OCI-LY1 (cell line): ENCODE measurements around the gene SNX18.

Experiments used
- H2AFZ ChIP-seq: fragments of 200-600 bp; sonication (generic), shearing (Covaris generic); 2 replicates; pipeline ENCODE4 v1.6.0; 2014; ENCODE audit warnings: antibody characterized with exemption, mild to moderate bottlenecking, low read length
- H3F3A ChIP-seq: fragments of 200-600 bp; sonication (generic), shearing (Covaris generic); 2 replicates; pipeline ENCODE4 v1.6.0; 2014; ENCODE audit warnings: mild to moderate bottlenecking, antibody characterized with exemption, low read length, moderate library complexity; ENCODE audit not compliant: insufficient read depth
- H3K27ac ChIP-seq: fragments of 200-600 bp; sonication (generic); 2 replicates; pipeline ENCODE4 v1.5.1; 2014; ENCODE audit warnings: low read length, mixed run types, mild to moderate bottlenecking, low read depth; ENCODE audit not compliant: poor library complexity, severe bottlenecking
- H3K27me3 ChIP-seq: fragments of 200-600 bp; sonication (generic); 2 replicates; pipeline ENCODE4 v1.6.0; 2014; ENCODE audit warnings: antibody characterized with exemption, mild to moderate bottlenecking, low read length, moderate library complexity; ENCODE audit not compliant: insufficient read depth
- H3K36me3 ChIP-seq: fragments of 200-600 bp; sonication (generic); 2 replicates; pipeline ENCODE4 v1.6.1; 2014; ENCODE audit warnings: mild to moderate bottlenecking, antibody characterized with exemption, low read length, moderate library complexity, mixed read lengths; ENCODE audit not compliant: insufficient read depth
- H3K4me1 ChIP-seq: fragments of 200-600 bp; sonication (generic); 2 replicates; pipeline ENCODE4 v1.5.1; 2014; ENCODE audit warnings: mild to moderate bottlenecking, low read length, moderate library complexity; ENCODE audit not compliant: insufficient read depth, severe bottlenecking
- H3K4me2 ChIP-seq: fragments of 200-600 bp; sonication (generic), shearing (Covaris generic); 2 replicates; pipeline ENCODE4 v1.6.1; 2014; ENCODE audit warnings: low read length
- H3K4me3 ChIP-seq: fragments of 200-600 bp; sonication (generic); 2 replicates; pipeline ENCODE4 v1.5.1; 2014; ENCODE audit warnings: low read length, low read depth, mild to moderate bottlenecking, mixed read lengths; ENCODE audit not compliant: poor library complexity, severe bottlenecking
- H3K79me2 ChIP-seq: fragments of 200-600 bp; shearing (Covaris generic); 2 replicates; pipeline ENCODE4 v1.6.1; 2016; ENCODE audit warnings: mixed run types, low read length, mixed read lengths; ENCODE audit not compliant: insufficient read depth
- H3K9ac ChIP-seq: fragments of 200-600 bp; sonication (generic), shearing (Covaris generic); 2 replicates; pipeline ENCODE4 v1.6.1; 2014; ENCODE audit warnings: mild to moderate bottlenecking, low read length, mixed read lengths
- H3K9me2 ChIP-seq: fragments of 200-600 bp; sonication (generic), shearing (Covaris generic); 2 replicates; pipeline ENCODE4 v1.6.1; 2014; ENCODE audit warnings: low read depth, mild to moderate bottlenecking, low read length, mixed read lengths
- H3K9me3 ChIP-seq: fragments of 200-600 bp; shearing (Covaris generic); 2 replicates; pipeline ENCODE4 v1.6.1; 2014; ENCODE audit warnings: low read length, mixed read lengths
- H4K20me1 ChIP-seq: fragments of 200-600 bp; sonication (generic), shearing (Covaris generic); 2 replicates; pipeline ENCODE4 v1.6.0; 2016; ENCODE audit warnings: mild to moderate bottlenecking, low read length; ENCODE audit not compliant: insufficient read depth
- CTCF ChIP-seq: fragments of 200-600 bp; sonication (generic), shearing (Covaris generic); IDR thresholded peaks from 2 replicates; pipeline ENCODE4 v1.5.1; 2017; ENCODE audit warnings: mild to moderate bottlenecking, antibody characterized with exemption, low read length, moderate library complexity, mixed read lengths
- EZH2 ChIP-seq: fragments of 200-600 bp; sonication (generic), shearing (Covaris generic); IDR thresholded peaks from 2 replicates; pipeline ENCODE4 v1.8.0; 2017; ENCODE audit warnings: borderline replicate concordance, mixed run types, mild to moderate bottlenecking, antibody characterized with exemption, low read length, moderate library complexity, mixed read lengths

Gene SNX18

GRCh38 chr5:54571462-54571861 is 53.9 kb downstream of the SNX18 start:
- no peaks in the 10 kb centered on the region for H4K20me1 ChIP-seq
- H2AFZ ChIP-seq, result no peak overlapping the region
- no peak overlapping the region for H3K9ac ChIP-seq
- no peaks in the 10 kb centered on the region for H3K79me2 ChIP-seq
- H3K4me1 ChIP-seq, result no peaks in the 10 kb centered on the region
- no peak overlapping the region for H3K4me2 ChIP-seq
- H3K9me3 ChIP-seq, result no peaks in the 10 kb centered on the region
- no peaks in the 10 kb centered on the region for H3K9me2 ChIP-seq
- no peaks in the 10 kb centered on the region for H3F3A ChIP-seq
- H3K27me3 ChIP-seq, result no peaks in the 10 kb centered on the region
- H3K4me3 ChIP-seq, result no peak overlapping the region
- H3K36me3 ChIP-seq, result no peaks in the 10 kb centered on the region
- no peak overlapping the region for H3K27ac ChIP-seq
- TF ChIP-seq EZH2 (no peak), CTCF (no peak)

DNA sequence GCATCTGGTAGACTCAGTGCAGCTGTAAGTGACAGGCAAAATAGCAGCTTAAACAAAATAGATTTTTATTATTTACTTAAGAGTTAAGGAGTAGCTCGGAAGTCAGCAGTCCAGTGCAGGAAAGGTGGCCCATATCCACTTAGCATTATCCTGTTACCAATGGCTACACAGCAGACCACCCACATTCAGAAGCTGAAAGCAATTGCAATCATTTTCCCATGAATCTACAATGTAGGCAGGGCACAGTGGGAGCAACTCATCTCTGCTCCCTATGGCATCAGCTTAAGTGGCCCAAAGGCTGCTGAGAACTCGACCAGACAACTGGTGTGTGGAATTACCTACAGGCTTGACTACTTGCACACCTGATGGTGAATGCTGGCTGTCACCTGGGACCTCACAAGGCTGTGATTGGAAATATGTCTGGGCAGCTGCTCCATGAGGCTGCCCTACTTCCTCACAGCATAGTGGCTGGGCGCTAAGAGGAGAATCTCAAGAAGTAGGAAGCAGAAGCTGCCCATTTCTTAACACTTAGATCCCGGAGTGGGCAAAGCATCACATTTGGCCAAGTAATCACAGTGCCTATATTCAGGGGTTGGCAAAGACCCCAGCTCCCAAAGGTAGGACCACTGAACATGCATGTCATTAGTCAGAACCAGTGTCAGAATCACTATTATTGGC is 56.4 kb downstream of the SNX18 start:
- no peak overlapping the region for H2AFZ ChIP-seq
- TF ChIP-seq EZH2, result no peak
- no peak for TF ChIP-seq CTCF
- H4K20me1 ChIP-seq, result no peaks in the 10 kb centered on the region
- no peaks in the 10 kb centered on the region for H3F3A ChIP-seq
- no peaks in the 10 kb centered on the region for H3K4me1 ChIP-seq
- no peaks in the 10 kb centered on the region for H3K36me3 ChIP-seq
- no peak overlapping the region for H3K4me2 ChIP-seq
- no peaks in the 10 kb centered on the region for H3K27me3 ChIP-seq
- no peak overlapping the region for H3K4me3 ChIP-seq
- H3K27ac ChIP-seq, result no peak overlapping the region
- H3K9me2 ChIP-seq, result no peaks in the 10 kb centered on the region
- H3K79me2 ChIP-seq, result no peaks in the 10 kb centered on the region
- no peak overlapping the region for H3K9ac ChIP-seq
- H3K9me3 ChIP-seq, result no peaks in the 10 kb centered on the region

- Histone ChIP-seq H4K20me1 (no peaks in the 10 kb centered on the region), H3K4me3 (no peak overlapping the region), H3K9ac (no peak overlapping the region), H3K9me3 (no peaks in the 10 kb centered on the region), H3K36me3 (no peaks in the 10 kb centered on the region), H3K27ac (no peak overlapping the region), H3K9me2 (no peaks in the 10 kb centered on the region), H3K4me2 (no peak overlapping the region), H3F3A (no peaks in the 10 kb centered on the region), H3K27me3 (no peaks in the 10 kb centered on the region), H3K79me2 (no peaks in the 10 kb centered on the region), H3K4me1 (no peaks in the 10 kb centered on the region), H2AFZ (no peak overlapping the region)
- TF ChIP-seq CTCF, result no peak
- no peak for TF ChIP-seq EZH2
These were observed 60.0 kb downstream of the SNX18 start for GRCh38 chr5:54577528-54577927.
